OCI-LY1 (cell line): ENCODE data around the gene NPAS3.

Experiments used
- CTCF ChIP-seq: fragments of 200-600 bp; sonication (generic), shearing (Covaris generic); IDR thresholded peaks from 2 replicates; pipeline ENCODE4 v1.5.1; 2017; ENCODE audit warnings: mild to moderate bottlenecking, antibody characterized with exemption, low read length, moderate library complexity, mixed read lengths
- EZH2 ChIP-seq: fragments of 200-600 bp; sonication (generic), shearing (Covaris generic); IDR thresholded peaks from 2 replicates; pipeline ENCODE4 v1.8.0; 2017; ENCODE audit warnings: borderline replicate concordance, mixed run types, mild to moderate bottlenecking, antibody characterized with exemption, low read length, moderate library complexity, mixed read lengths

- TF ChIP-seq CTCF, result no peak
- no peak for TF ChIP-seq EZH2
These were observed 771.6 kb downstream of the NPAS3 start for GRCh38 chr14:33710273-33710672.
